GM12878 (cell line): Measurements from ENCODE around the gene MRPL53. TPM values are rescaled to one million over a fixed set of nuclear protein-coding genes. Genes with fewer than 3 reads are reported as not detected.
A peak's percentile ranks its signal among the peaks of the same experiment; 100 is the strongest.

Experiments
- ATAC-seq: fragments of 200-7000 bp; cut with Tn5 transposase; 3 replicates; pipeline ENCODE4 v1.9.1; 2020; ENCODE audit warnings: mild to moderate bottlenecking, moderate library complexity
- BruUV-seq: library from RNA; stranded (reverse); fragments of 400-500 nt; replicated peaks from 2 replicates; lab custom pipeline; 2021; lab: Mats Ljungman, UMichigan
- CTCF ChIA-PET: fragments of 300-600 bp; sonication (Branson Sonifier 250); formaldehyde crosslinking; extraction: SDS; loops from one replicate; lab custom pipeline; 2021; ENCODE audit warnings: inconsistent platforms; lab: Yijun Ruan, JAX
- POLR2A ChIA-PET: fragments of 350-600 bp; formaldehyde crosslinking; extraction: SDS; loops from one replicate; lab custom pipeline; 2021; ENCODE audit warnings: inconsistent platforms; lab: Charles Lee
- RAD21 ChIA-PET: fragments of 300-600 bp; sonication (Branson Sonifier 250); formaldehyde crosslinking; loops from one replicate; lab custom pipeline; 2023; ENCODE audit warnings: antibody characterized with exemption; ENCODE audit not compliant: unreplicated experiment; lab: Charles Lee
- SMC1A ChIA-PET: fragments of 300-600 bp; sonication (Branson Sonifier 250); formaldehyde crosslinking; loops from one replicate; lab custom pipeline; 2023; ENCODE audit not compliant: unreplicated experiment, uncharacterized antibody; lab: Charles Lee
- DNase-seq: peaks from one replicate; pipeline ENCODE4 v3.0.0-alpha.2; 2011; ENCODE audit warnings: low read depth, low spot score
- FAIRE-seq: peaks from 3 replicates; lab custom pipeline; 2011; peaks lifted over from hg19 to GRCh38; lab: Jason Lieb, UNC
- H2AFZ ChIP-seq: 2 replicates; pipeline ENCODE4 v1.6.0; 2011; ENCODE audit warnings: low read depth, low read length, control low read depth; ENCODE audit not compliant: control insufficient read depth
- H3K27ac ChIP-seq: 2 replicates; pipeline ENCODE4 v1.5.1; 2011; ENCODE audit warnings: control low read depth; ENCODE audit not compliant: control insufficient read depth, insufficient read depth
- H3K27me3 ChIP-seq, 2 experiments: replicated peaks in 1 of 2; 2 replicates each; pipeline versions ENCODE4 v1.6.0 to v1.6.1; 2011; ENCODE audit warnings: low read length in 1 of 2; ENCODE audit not compliant: control insufficient read depth in 2 of 2, insufficient read depth in 2 of 2
- H3K36me3 ChIP-seq, 2 experiments: 2 replicates each; pipeline ENCODE4 v1.5.1; 2011; ENCODE audit warnings: low read length in 1 of 2; ENCODE audit not compliant: control insufficient read depth in 2 of 2, insufficient read depth in 2 of 2
- H3K4me1 ChIP-seq: 2 replicates; pipeline ENCODE4 v1.6.1; 2011; ENCODE audit warnings: mild to moderate bottlenecking, low read length, moderate library complexity, mixed read lengths; ENCODE audit not compliant: control insufficient read depth, insufficient read depth
- H3K4me2 ChIP-seq: 2 replicates; pipeline ENCODE4 v1.6.0; 2011; ENCODE audit warnings: control low read depth; ENCODE audit not compliant: control insufficient read depth, insufficient read depth
- H3K4me3 ChIP-seq: fragments of 200-600 bp; sonication (generic); 2 replicates; pipeline ENCODE4 v1.5.1; 2016
- H3K79me2 ChIP-seq: 2 replicates; pipeline ENCODE4 v1.6.0; 2011; ENCODE audit warnings: low read length; ENCODE audit not compliant: control insufficient read depth, insufficient read depth
- H3K9ac ChIP-seq: 2 replicates; pipeline ENCODE4 v1.8.0; 2011; ENCODE audit warnings: low read length, control low read depth, mixed read lengths; ENCODE audit not compliant: control insufficient read depth, insufficient read depth
- H3K9me3 ChIP-seq: replicated peaks from 3 replicates; pipeline ENCODE4 v1.5.1; 2011; ENCODE audit warnings: mild to moderate bottlenecking, low read length; ENCODE audit not compliant: control insufficient read depth, insufficient read depth
- H4K20me1 ChIP-seq: 2 replicates; pipeline ENCODE4 v1.6.0; 2011; ENCODE audit not compliant: control insufficient read depth, insufficient read depth
- CTCF ChIP-seq, 3 experiments: IDR thresholded peaks in 2 of 3; conservative IDR thresholded peaks in 1 of 3; 2 replicates each; pipeline ENCODE4 v1.5.1; 2011; ENCODE audit warnings: low read depth in 3 of 3, low read length in 3 of 3, mild to moderate bottlenecking in 3 of 3, control low read depth in 2 of 3, moderate library complexity in 2 of 3, inconsistent platforms in 1 of 3, mixed read lengths in 1 of 3; ENCODE audit not compliant: control insufficient read depth in 2 of 3, insufficient read depth in 1 of 3; ENCODE audit errors: extremely low read depth in 1 of 3
- SUZ12 ChIP-seq: fragments of 200-600 bp; sonication (generic); IDR thresholded peaks from one replicate; pipeline ENCODE4 v1.6.1; 2018; ENCODE audit warnings: antibody characterized with exemption, mild to moderate bottlenecking; ENCODE audit not compliant: unreplicated experiment
- WGBS: methylation state at CpG from one replicate; pipeline ENCODE4 v1.1.6; 2016; ENCODE audit warnings: low lambda C conversion rate; ENCODE audit not compliant: insufficient replicate concordance, insufficient coverage; ENCODE audit errors: missing lambda C conversion rate; 5-methylcytosine and 5-hydroxymethylcytosine counted together
- in situ Hi-C: fragments of 300-500 bp; cut with MboI; formaldehyde crosslinking; loops from 9 replicates; pipeline ENCODE4 v1.14.3; 2018; ENCODE audit warnings: mixed read lengths
- intact Hi-C: fragments of 100-400 bp; cut with micrococcal nuclease; formaldehyde crosslinking; loops from one replicate; pipeline ENCODE4 v1.14.2; 2022; ENCODE audit not compliant: unreplicated experiment
- polyA plus RNA-seq, 11 experiments: library from polyadenylated mRNA; depleted of rRNA in 4 of 11; unstranded in 6 of 11; stranded (reverse) in 5 of 11; fragments of >200 nt; fragmentation: Nextera tagmentation in 4 of 11; fragmentation: Illumina TruSeq in 1 of 11; extraction: Ambion mirVana in 4 of 11; extraction: Trizol in 1 of 11; gene quantifications; 1 replicate in 1 of 11; 2 replicates in 10 of 11; pipeline versions ENCODE4 v1.2.1 to v1.2.3, GENCODE V29; 2011 to 2016; ENCODE audit warnings: inconsistent platforms in 2 of 11, missing spikeins in 2 of 11, low read depth in 1 of 11
- total RNA-seq, 4 experiments: library from RNA; depleted of rRNA in 3 of 4; stranded (reverse); fragments of >200 nt in 3 of 4; fragmentation: Illumina TruSeq in 1 of 4; extraction: Trizol in 1 of 4; gene quantifications; 2 replicates each; pipeline versions ENCODE4 v1.2.1 to v1.2.3, GENCODE V29; 2013 to 2021

Gene MRPL53
- total and polyA plus RNA-seq, 10 of the 15 experiments (the other 5 are each of a cell fraction or from before 2014, with no cell fraction given): 15.1 to 167 (median 80.9) TPM

- TF ChIP-seq SUZ12 (no peak), CTCF (IDR thresholded peaks at IDR 0.05 in 2 of 3, conservative IDR thresholded peaks at IDR 0.05 in 1 of 3; ENCODE audit: control insufficient read depth in 2 of 3, extremely low read depth in 1 of 3, insufficient read depth in 1 of 3, low read depth in 3 of 3, low read length in 3 of 3) (peak; percentile 33 to 40 (median 35); a peak in 2 of 6 replicates)
- TF ChIP-seq, all 136 proteins: peak for 1
- DNase-seq (no peak), FAIRE-seq (no peak), ATAC-seq (no peak)
- POLR2A ChIA-PET: interaction anchor here (0.7 to 1.6 kb wide), 3 partner anchors 9 to 111 kb away, joined by 3 to 5 read pairs (median 4); partner anchors contain the start of gene MOGS
- Histone ChIP-seq H2AFZ (no peak overlapping the region), H3K27ac (no peak overlapping the region), H3K4me3 (no peak overlapping the region), H3K9ac (no peak overlapping the region), H3K36me3 (peaks cover 0 to 3% of the 10 kb centered on the region in 2 experiments; a peak in 2 of 4 replicates), H4K20me1 (no peaks in the 10 kb centered on the region), H3K79me2 (peaks cover 10% of the 10 kb centered on the region), H3K4me1 (0 out of 2 replicates have a peak, but pooled peaks cover 6% of the 10 kb centered on the region), H3K27me3 (no peaks in the 10 kb centered on the region), H3K9me3 (no peaks in the 10 kb centered on the region), H3K4me2 (no peak overlapping the region)
- CTCF ChIA-PET: interaction anchor here (0.9 to 2.6 kb wide), 11 partner anchors 8 to 226 kb away, joined by 3 to 10 read pairs (median 3); partner anchors contain the start of genes CCDC142, TTC31 and WBP1
- RAD21 ChIA-PET: interaction anchor here (1.0 to 1.5 kb wide), 3 partner anchors 16 to 225 kb away, joined by 3 to 4 read pairs (median 4); partner anchors contain the start of gene WBP1
- intact Hi-C loops: no loop called here
- in situ Hi-C loops: no loop called here
- no TSS peak for BruUV-seq
- SMC1A ChIA-PET: interaction anchor here (0.6 to 1.4 kb wide), 4 partner anchors 8 to 152 kb away, joined by 3 to 4 read pairs (median 3); no protein-coding TSS in a partner anchor
- WGBS: 93% methylated on average over 5 of the region's 5 CpGs
Observed at GRCh38 chr2:74474899-74475298, 2.4 kb upstream of the MRPL53 start.
